ENCODE data around the gene MICAL3. TPM values are rescaled to one million over a fixed set of nuclear protein-coding genes. Genes with fewer than 3 reads are reported as not detected.
A peak's percentile ranks its signal among the peaks of the same experiment; 100 is the strongest.

The MICAL3 gene
- total and polyA plus RNA-seq, 9 of the 15 experiments (the other 6 are each of a cell fraction or from before 2014, with no cell fraction given), result 0.53 to 32.1 (median 12.3) TPM

DNA sequence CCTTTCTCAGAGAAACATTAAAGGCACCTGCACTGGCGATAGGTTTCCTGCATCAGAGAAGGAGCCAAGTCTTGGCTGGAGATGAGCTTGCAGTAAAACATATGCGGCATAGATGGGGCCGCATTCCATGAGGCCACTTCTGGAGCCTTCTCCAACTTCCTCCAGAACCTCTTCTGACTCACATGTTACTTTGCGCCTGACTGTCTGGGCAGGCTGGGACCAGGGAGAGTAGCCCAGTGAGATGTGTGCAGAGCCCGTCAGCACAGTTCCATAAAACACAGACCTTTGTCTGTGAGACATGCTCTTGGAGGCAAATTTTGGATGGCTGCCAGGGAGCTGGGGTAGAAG lies 194.7 kb downstream of the MICAL3 start:
- POLR2A ChIA-PET, result interaction anchor here (0.9 to 1.4 kb wide), 2 partner anchors 84 to 246 kb away, joined by 3 to 16 read pairs; no protein-coding TSS in a partner anchor
- no TSS peak for BruUV-seq (replicated peaks)
- peak; percentile 24 for ATAC-seq

GRCh38 chr22:17828502-17829080 lies 195.8 kb downstream of the MICAL3 start:
- in situ Hi-C loops (cut with MboI), result no loop called here
- peaks cover 17% of the 10 kb centered on the region for H3K36me3 ChIP-seq (ENCODE audit: control insufficient read depth, insufficient read depth, low read length)
- peaks cover 10% of the 10 kb centered on the region; the same call in 1 of the 2 replicates for H4K20me1 ChIP-seq (replicated peaks; ENCODE audit: control insufficient read depth, insufficient read depth, low read length)
- BruUV-seq (replicated peaks), result no TSS peak
- H3K79me2 ChIP-seq (ENCODE audit: control insufficient read depth, insufficient read depth, low read length), result no peaks in the 10 kb centered on the region
- no peak overlapping the region for H3K27ac ChIP-seq (ENCODE audit: extremely low read depth, low read depth, low read length)
- peaks cover 4% of the 10 kb centered on the region for H3K9me1 ChIP-seq (ENCODE audit: control insufficient read depth, insufficient read depth, low read length)
- H3K27me3 ChIP-seq (ENCODE audit: control insufficient read depth in 2 of 2, insufficient read depth in 2 of 2, low read length in 2 of 2), result no peaks in the 10 kb centered on the region
- ChIA-PET CTCF (ENCODE audit: low intra/inter-chr PET ratio) (interaction anchor here (0.6 to 5.7 kb wide), 3 partner anchors 63 to 1813 kb away, joined by 7 to 82 read pairs (median 21); partner anchors contain the start of gene PEX26), POLR2A (interaction anchor here (0.9 to 1.7 kb wide), 2 partner anchors 9 to 83 kb away, joined by 3 to 10 read pairs; no protein-coding TSS in a partner anchor)
- H3K9ac ChIP-seq (ENCODE audit: insufficient read depth in 1 of 2, low read depth in 2 of 2, low read length in 2 of 2), result no peak overlapping the region
- ATAC-seq (no peak), DNase-seq (ENCODE audit: extremely low read depth in 1 of 4, low spot score in 3 of 4) (no peak), FAIRE-seq (no peak)
- intact Hi-C loops (cut with micrococcal nuclease), result no loop called here
- no peak overlapping the region for H2AFZ ChIP-seq (ENCODE audit: low read depth, low read length)
- peaks cover 0 to 17% of the 10 kb centered on the region in 2 experiments; a peak in 4 of 5 replicates for H3K4me1 ChIP-seq (replicated peaks in 1 of 2; ENCODE audit: control insufficient read depth in 2 of 2, insufficient read depth in 2 of 2, low read length in 2 of 2)
- no peaks in the 10 kb centered on the region for H3K9me3 ChIP-seq (replicated peaks; ENCODE audit: control insufficient read depth, insufficient read depth, low read depth, low read length)
- WGBS (ENCODE audit: insufficient coverage, low coverage, missing lambda C conversion rate), result 63% methylated on average over 6 of the region's 6 CpGs
- no peak overlapping the region for H3K4me2 ChIP-seq (ENCODE audit: insufficient read depth, low read length)
- no peak overlapping the region for H3K4me3 ChIP-seq
- TF ChIP-seq ZBTB2 (IDR thresholded peaks at IDR 0.05) (no peak), LARP7 (IDR thresholded peaks at IDR 0.05) (no peak), CBFA2T2 (conservative IDR thresholded peaks at IDR 0.05) (no peak), CSDE1 (IDR thresholded peaks at IDR 0.05) (no peak), C11orf30 (IDR thresholded peaks at IDR 0.05; ENCODE audit: low read depth) (no peak), PHB2 (IDR thresholded peaks at IDR 0.05; ENCODE audit: low read depth) (no peak), HSF4 (CRISPR knock-in tag; IDR thresholded peaks at IDR 0.05; ENCODE audit: borderline replicate concordance) (no peak)

More for the DNA sequence above, 194.7 kb downstream of the MICAL3 start:
- TF ChIP-seq TEAD1 (CRISPR knock-in tag; IDR thresholded peaks at IDR 0.05), result 0 out of 4 replicates have a peak, but pooled peaks of 1 of the 2 experiments have one; percentile 20
- TF ChIP-seq TAF9B (IDR thresholded peaks at IDR 0.05; ENCODE audit: partially characterized antibody), result no peak
- Histone ChIP-seq H3K27ac (ENCODE audit: extremely low read depth, low read depth, low read length) (no peak overlapping the region), H3K36me3 (ENCODE audit: control insufficient read depth, insufficient read depth, low read length) (peaks cover 17% of the 10 kb centered on the region), H3K4me1 (replicated peaks in 1 of 2; ENCODE audit: control insufficient read depth in 2 of 2, insufficient read depth in 2 of 2, low read length in 2 of 2) (peaks cover 0 to 14% of the 10 kb centered on the region in 2 experiments; a peak in 3 of 5 replicates), H2AFZ (ENCODE audit: low read depth, low read length) (no peak overlapping the region), H3K79me2 (ENCODE audit: control insufficient read depth, insufficient read depth, low read length) (no peaks in the 10 kb centered on the region), H3K4me3 (no peak overlapping the region), H3K27me3 (ENCODE audit: control insufficient read depth in 2 of 2, insufficient read depth in 2 of 2, low read length in 2 of 2) (no peaks in the 10 kb centered on the region), H3K9me3 (replicated peaks; ENCODE audit: control insufficient read depth, insufficient read depth, low read depth, low read length) (no peaks in the 10 kb centered on the region), H3K4me2 (ENCODE audit: insufficient read depth, low read length) (no peak overlapping the region), H3K9me1 (ENCODE audit: control insufficient read depth, insufficient read depth, low read length) (peaks cover 4% of the 10 kb centered on the region), H3K9ac (ENCODE audit: insufficient read depth in 1 of 2, low read depth in 2 of 2, low read length in 2 of 2) (no peak overlapping the region), H4K20me1 (replicated peaks; ENCODE audit: control insufficient read depth, insufficient read depth, low read length) (peaks cover 10% of the 10 kb centered on the region; the same call in 1 of the 2 replicates)
- FAIRE-seq (no peak), DNase-seq (ENCODE audit: extremely low read depth in 1 of 4, low spot score in 3 of 4) (no peak)
- in situ Hi-C loops (cut with MboI) (loop anchor here (5.0 kb wide), 1 partner anchor 243 kb away; no protein-coding TSS in a partner anchor), intact Hi-C loops (cut with micrococcal nuclease) (loop anchor here (1.0 to 10.0 kb wide), 4 partner anchors 62 to 247 kb away; partner anchors contain the start of gene MICAL3)
- WGBS (ENCODE audit: insufficient coverage, low coverage, missing lambda C conversion rate), result 82% methylated on average over 5 of the region's 5 CpGs
- CTCF ChIA-PET (ENCODE audit: low intra/inter-chr PET ratio), result interaction anchor here (0.9 to 5.7 kb wide), 3 partner anchors 62 to 246 kb away, joined by 7 to 82 read pairs (median 21); partner anchors contain the start of genes MICAL3 and PEX26

Measured in K562 (cell line).